Retinal pigment epithelial cell (primary cell): ENCODE results near the gene LEFTY2.
"Not testable (repeated sequence)": the region's sequence is repeated elsewhere in the genome, so short reads cannot be mapped to it uniquely, and the experiment has no call there.

Experiments
- DNase-seq: peaks from one replicate; pipeline ENCODE4 v3.0.0-alpha.2; 2010; ENCODE audit warnings: low read depth
- H3K4me3 ChIP-seq: 2 replicates; pipeline ENCODE4 v1.5.1; 2011; ENCODE audit warnings: mild to moderate bottlenecking, low read length, control low read depth, moderate library complexity
- CTCF ChIP-seq: conservative IDR thresholded peaks from 2 replicates; pipeline ENCODE4 v1.5.1; 2011; ENCODE audit warnings: low read depth, low read length, control low read depth, inconsistent platforms

LEFTY2 gene

GRCh38 chr1:225936523-225936922 is 4.5 kb downstream of the LEFTY2 start:
- DNase-seq, result no peak
- no peak overlapping the region for H3K4me3 ChIP-seq
- TF ChIP-seq CTCF, result no peak

- not testable (repeated sequence) for DNase-seq, H3K4me3 ChIP-seq
Observed at GRCh38 chr1:225936086-225936485, 4.9 kb downstream of the LEFTY2 start.

GRCh38 chr1:225934711-225935110 is 6.3 kb downstream of the LEFTY2 start:
- no peak for DNase-seq
- no peak for TF ChIP-seq CTCF
- no peak overlapping the region for H3K4me3 ChIP-seq

- H3K4me3 ChIP-seq, result no peak overlapping the region
- no peak for TF ChIP-seq CTCF
- DNase-seq, result no peak
Observed at GRCh38 chr1:225933072-225933471, 7.9 kb downstream of the LEFTY2 start.

GRCh38 chr1:225931270-225932136 is 9.5 kb downstream of the LEFTY2 start:
- DNase-seq, result no peak
- no peak overlapping the region for H3K4me3 ChIP-seq
- TF ChIP-seq CTCF, result no peak

- no peak for DNase-seq
- no peak for TF ChIP-seq CTCF
- no peak overlapping the region for H3K4me3 ChIP-seq
Observed at GRCh38 chr1:225930566-225930965, 10.5 kb downstream of the LEFTY2 start.

- not testable (repeated sequence) for H3K4me3 ChIP-seq, DNase-seq
Observed at GRCh38 chr1:225929462-225929861, 11.6 kb downstream of the LEFTY2 start.
